NT2/D1 (cell line): ENCODE measurements around the gene TIAM1.

Experiments used
- DNase-seq: peaks from one replicate; pipeline ENCODE4 v3.0.0-alpha.2; 2011; ENCODE audit warnings: low read depth, low spot score
- H3K27me3 ChIP-seq: 2 replicates; pipeline ENCODE4 v1.6.0; 2011; ENCODE audit warnings: mild to moderate bottlenecking; ENCODE audit not compliant: insufficient read length, insufficient read depth
- H3K36me3 ChIP-seq: 2 replicates; pipeline ENCODE4 v1.6.1; 2011; ENCODE audit warnings: mild to moderate bottlenecking, low read length, mixed read lengths; ENCODE audit not compliant: insufficient read depth, insufficient read length
- H3K4me1 ChIP-seq: 2 replicates; pipeline ENCODE4 v1.5.1; 2011; ENCODE audit not compliant: insufficient read depth, insufficient read length
- H3K4me3 ChIP-seq: 2 replicates; pipeline ENCODE4 v1.5.1; 2011; ENCODE audit warnings: low read depth; ENCODE audit not compliant: insufficient read length
- H3K9ac ChIP-seq: 2 replicates; pipeline ENCODE4 v1.6.0; 2011; ENCODE audit warnings: low read depth; ENCODE audit not compliant: insufficient read length
- H3K9me3 ChIP-seq: 2 replicates; pipeline ENCODE4 v1.5.1; 2011; ENCODE audit warnings: mild to moderate bottlenecking, low read length; ENCODE audit not compliant: insufficient read depth
- SUZ12 ChIP-seq: IDR thresholded peaks from 2 replicates; pipeline ENCODE4 v1.6.1; 2011; ENCODE audit not compliant: insufficient read length, insufficient read depth; ENCODE audit errors: extremely low read depth
- YY1 ChIP-seq: IDR thresholded peaks from 2 replicates; pipeline ENCODE4 v1.6.1; 2011; ENCODE audit not compliant: insufficient read length, insufficient read depth
- ZNF274 ChIP-seq: IDR thresholded peaks from 2 replicates; pipeline ENCODE4 v1.6.1; 2011; ENCODE audit warnings: mild to moderate bottlenecking, low read depth, low read length

The TIAM1 gene

GRCh38 chr21:31254131-31254530 is 89.9 kb downstream of the TIAM1 start:
- Histone ChIP-seq H3K27me3 (no peaks in the 10 kb centered on the region), H3K9ac (no peak overlapping the region), H3K36me3 (peaks cover 14% of the 10 kb centered on the region), H3K4me1 (peaks cover 19% of the 10 kb centered on the region), H3K9me3 (no peaks in the 10 kb centered on the region), H3K4me3 (no peak overlapping the region)
- TF ChIP-seq ZNF274, result no peak
- no peak for TF ChIP-seq YY1
- TF ChIP-seq SUZ12, result no peak
- DNase-seq, result no peak

- TF ChIP-seq ZNF274, result no peak
- no peak for TF ChIP-seq YY1
- no peak for TF ChIP-seq SUZ12
- no peak overlapping the region for H3K9ac ChIP-seq
- peaks cover 19% of the 10 kb centered on the region for H3K4me1 ChIP-seq
- no peak overlapping the region for H3K4me3 ChIP-seq
- peaks cover 14% of the 10 kb centered on the region for H3K36me3 ChIP-seq
- no peaks in the 10 kb centered on the region for H3K27me3 ChIP-seq
- DNase-seq, result no peak
- H3K9me3 ChIP-seq, result no peaks in the 10 kb centered on the region
Measured at GRCh38 chr21:31253684-31254083, 90.4 kb downstream of the TIAM1 start.

- DNase-seq, result peak; percentile 36
- TF ChIP-seq SUZ12 (no peak), YY1 (no peak), ZNF274 (no peak)
- no peak overlapping the region for H3K4me3 ChIP-seq
- H3K27me3 ChIP-seq, result no peaks in the 10 kb centered on the region
- no peaks in the 10 kb centered on the region for H3K9me3 ChIP-seq
- peaks cover 14% of the 10 kb centered on the region for H3K36me3 ChIP-seq
- H3K4me1 ChIP-seq, result peaks cover 19% of the 10 kb centered on the region
- no peak overlapping the region for H3K9ac ChIP-seq
Measured at GRCh38 chr21:31252611-31253010, 91.5 kb downstream of the TIAM1 start.

GRCh38 chr21:31252091-31252490 is 92.0 kb downstream of the TIAM1 start:
- Histone ChIP-seq H3K4me1 (peaks cover 19% of the 10 kb centered on the region), H3K36me3 (peaks cover 14% of the 10 kb centered on the region), H3K9me3 (no peaks in the 10 kb centered on the region), H3K4me3 (no peak overlapping the region), H3K27me3 (no peaks in the 10 kb centered on the region), H3K9ac (peak overlapping the region; percentile 1)
- TF ChIP-seq SUZ12 (no peak), ZNF274 (no peak), YY1 (no peak)
- DNase-seq, result no peak

- no peak for DNase-seq
- no peak for TF ChIP-seq YY1
- TF ChIP-seq ZNF274, result no peak
- no peak for TF ChIP-seq SUZ12
- H3K9ac ChIP-seq, result peak overlapping the region; percentile 1
- H3K4me1 ChIP-seq, result peaks cover 19% of the 10 kb centered on the region
- H3K4me3 ChIP-seq, result no peak overlapping the region
- H3K36me3 ChIP-seq, result peaks cover 18% of the 10 kb centered on the region
- H3K9me3 ChIP-seq, result no peaks in the 10 kb centered on the region
- H3K27me3 ChIP-seq, result no peaks in the 10 kb centered on the region
Measured at GRCh38 chr21:31251686-31252085, 92.4 kb downstream of the TIAM1 start.

GRCh38 chr21:31248598-31248997 is 95.5 kb downstream of the TIAM1 start:
- peaks cover 15% of the 10 kb centered on the region for H3K9me3 ChIP-seq
- peaks cover 44% of the 10 kb centered on the region for H3K36me3 ChIP-seq
- TF ChIP-seq ZNF274 (no peak), SUZ12 (no peak), YY1 (no peak)
- DNase-seq, result peak; percentile 56
- H3K27me3 ChIP-seq, result no peaks in the 10 kb centered on the region
- no peak overlapping the region for H3K9ac ChIP-seq
- H3K4me3 ChIP-seq, result no peak overlapping the region
- peaks cover 13% of the 10 kb centered on the region for H3K4me1 ChIP-seq

GRCh38 chr21:31243611-31244010 is 100.5 kb downstream of the TIAM1 start:
- H3K9ac ChIP-seq, result no peak overlapping the region
- TF ChIP-seq SUZ12 (no peak), ZNF274 (no peak), YY1 (no peak)
- peaks cover 51% of the 10 kb centered on the region for H3K9me3 ChIP-seq
- H3K4me1 ChIP-seq, result no peaks in the 10 kb centered on the region
- H3K4me3 ChIP-seq, result no peak overlapping the region
- DNase-seq, result no peak
- H3K27me3 ChIP-seq, result no peaks in the 10 kb centered on the region
- peaks cover 50% of the 10 kb centered on the region for H3K36me3 ChIP-seq

GRCh38 chr21:31236528-31236927 is 107.5 kb downstream of the TIAM1 start:
- H3K4me1 ChIP-seq, result no peaks in the 10 kb centered on the region
- H3K4me3 ChIP-seq, result no peak overlapping the region
- no peak overlapping the region for H3K9ac ChIP-seq
- no peak for DNase-seq
- TF ChIP-seq ZNF274 (no peak), SUZ12 (no peak), YY1 (no peak)
- H3K27me3 ChIP-seq, result no peaks in the 10 kb centered on the region
- peaks cover 25% of the 10 kb centered on the region for H3K36me3 ChIP-seq
- H3K9me3 ChIP-seq, result peaks cover 19% of the 10 kb centered on the region
